Measurements from ENCODE around the gene GJD3.

Gene GJD3

DNA sequence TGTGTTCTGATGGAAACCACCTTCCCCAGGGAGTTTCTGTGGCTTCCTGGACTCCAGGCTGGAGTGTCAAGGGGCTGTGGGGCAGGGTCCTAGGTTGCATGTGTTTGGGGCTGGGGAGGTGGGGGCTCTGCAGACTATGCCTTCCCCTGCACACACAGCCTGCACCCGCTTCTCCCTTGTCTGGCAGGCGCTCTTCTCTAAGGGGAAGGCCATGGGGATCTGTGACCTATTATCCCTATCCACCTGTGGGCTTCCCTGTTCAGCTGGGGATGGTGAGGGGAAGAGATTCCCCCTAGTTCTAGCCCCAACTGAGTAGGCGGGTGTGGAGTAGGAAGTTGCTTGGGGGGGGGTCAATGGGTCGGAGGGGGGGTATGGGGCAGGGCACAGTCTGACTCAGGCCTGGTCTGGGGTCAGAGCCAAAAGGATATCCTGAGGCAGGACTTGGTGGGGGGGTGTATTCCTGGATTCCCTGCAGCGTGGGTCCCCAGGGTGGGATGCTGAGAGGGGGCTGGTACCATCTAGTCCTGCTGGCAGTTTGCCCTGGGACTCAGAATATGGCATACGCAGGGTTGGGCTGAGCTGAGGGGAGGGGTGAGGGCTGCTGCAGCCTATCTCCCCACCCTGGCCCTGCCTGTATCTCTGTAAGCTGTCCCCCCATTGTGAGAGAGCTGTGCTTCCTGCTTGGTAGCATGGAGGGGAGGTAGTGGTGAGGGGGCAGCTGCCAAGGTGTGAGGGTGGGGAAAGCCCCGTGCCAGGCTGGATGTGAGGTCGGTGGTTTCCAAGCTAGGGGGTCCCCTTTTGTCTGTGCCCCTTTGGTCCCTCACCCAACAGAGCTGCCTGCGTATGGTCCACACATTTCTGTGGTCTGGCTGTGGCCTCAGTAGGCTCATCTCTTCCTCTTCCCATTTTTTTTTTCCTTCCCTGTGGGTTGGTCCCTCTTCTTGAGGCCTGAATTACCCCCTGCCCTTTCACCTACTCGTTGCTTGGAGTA lies 40.9 kb downstream of the GJD3 start:
- no peak for DNase-seq (ENCODE audit: low read depth in 3 of 3)

GRCh38 chr17:40322358-40323315 lies 41.9 kb downstream of the GJD3 start:
- peak; percentile 62 to 76 (median 64) for DNase-seq (ENCODE audit: low read depth in 3 of 3)

DNA sequence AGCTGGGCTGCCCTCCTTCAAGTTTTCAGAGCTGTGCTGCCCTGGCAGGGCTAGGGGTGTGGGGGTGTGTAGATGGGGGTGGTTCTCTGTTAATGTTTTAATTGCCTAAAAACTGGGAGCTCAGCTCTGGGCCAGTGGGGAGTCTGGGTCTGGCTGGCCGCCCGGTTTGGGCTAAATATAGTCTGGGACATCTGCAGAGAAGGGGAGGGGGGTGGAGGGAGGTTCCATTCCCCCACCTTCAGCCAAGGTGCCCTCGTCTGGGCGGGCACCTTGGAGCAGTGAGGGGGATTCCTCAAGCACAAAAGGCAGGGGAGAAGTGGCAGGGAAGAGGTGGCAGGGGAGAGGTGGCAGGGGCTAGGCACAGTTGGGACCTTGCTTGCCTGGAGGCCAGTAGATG lies 42.6 kb downstream of the GJD3 start:
- DNase-seq (ENCODE audit: low read depth in 3 of 3) = no peak

DNA sequence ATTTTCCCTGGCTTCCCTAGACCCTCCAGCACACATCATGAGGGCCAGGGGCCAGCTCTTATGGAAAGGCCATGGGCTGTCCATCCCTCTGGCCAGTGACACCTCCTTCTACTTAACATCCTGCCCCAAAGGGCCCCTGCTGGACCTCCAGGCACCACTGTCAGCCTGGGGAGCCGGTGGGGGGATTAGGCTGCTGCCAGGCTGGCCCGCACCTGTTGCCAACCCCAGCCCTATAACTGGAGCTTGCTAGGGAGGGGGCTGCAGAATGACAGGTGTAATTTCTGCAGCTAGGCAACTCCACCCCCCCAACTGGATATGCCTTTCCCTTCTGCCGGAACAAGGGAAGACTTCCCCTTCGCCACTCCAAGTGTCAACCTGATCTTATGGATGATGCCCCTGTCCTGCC lies 43.0 kb downstream of the GJD3 start:
- DNase-seq (ENCODE audit: low read depth in 3 of 3) = no peak

GRCh38 chr17:40320756-40321523 lies 43.6 kb downstream of the GJD3 start:
- no peak for DNase-seq (ENCODE audit: low read depth in 3 of 3)

- DNase-seq (ENCODE audit: low read depth in 3 of 3) = no peak
Observed at GRCh38 chr17:40319651-40320540, 44.6 kb downstream of the GJD3 start.

DNA sequence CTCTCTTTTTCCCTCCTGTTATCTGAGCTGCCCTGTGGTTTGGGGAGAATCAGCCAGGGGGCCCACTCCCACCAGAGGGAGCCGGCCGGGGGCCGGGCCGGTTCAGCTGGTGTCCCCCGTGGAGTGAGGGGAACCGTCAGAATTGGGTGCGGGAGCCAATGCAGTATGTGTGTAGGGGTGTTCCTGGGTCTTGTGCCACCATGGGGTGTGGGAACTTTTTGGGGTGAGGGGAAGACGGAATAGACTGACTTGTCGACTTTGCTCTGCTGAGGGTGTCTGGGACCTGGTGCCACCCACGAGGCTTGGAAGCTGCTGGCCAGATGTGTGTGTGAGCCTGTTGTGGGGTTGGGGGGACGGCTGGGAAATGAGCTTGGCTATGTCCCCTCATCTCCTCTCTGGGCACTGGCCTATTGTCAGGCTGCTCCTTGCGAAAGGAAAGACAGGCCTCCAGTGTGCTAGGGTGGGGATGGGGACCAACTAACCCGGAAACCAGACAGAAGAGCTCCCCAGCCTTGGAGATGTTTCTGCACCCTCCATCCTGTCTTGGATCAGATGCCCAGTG lies 45.6 kb downstream of the GJD3 start:
- DNase-seq (ENCODE audit: low read depth in 3 of 3) = no peak

GRCh38 chr17:40317880-40318829 lies 46.4 kb downstream of the GJD3 start:
- peak; percentile 86 to 93 (median 89) for DNase-seq (ENCODE audit: low read depth in 3 of 3)

DNA sequence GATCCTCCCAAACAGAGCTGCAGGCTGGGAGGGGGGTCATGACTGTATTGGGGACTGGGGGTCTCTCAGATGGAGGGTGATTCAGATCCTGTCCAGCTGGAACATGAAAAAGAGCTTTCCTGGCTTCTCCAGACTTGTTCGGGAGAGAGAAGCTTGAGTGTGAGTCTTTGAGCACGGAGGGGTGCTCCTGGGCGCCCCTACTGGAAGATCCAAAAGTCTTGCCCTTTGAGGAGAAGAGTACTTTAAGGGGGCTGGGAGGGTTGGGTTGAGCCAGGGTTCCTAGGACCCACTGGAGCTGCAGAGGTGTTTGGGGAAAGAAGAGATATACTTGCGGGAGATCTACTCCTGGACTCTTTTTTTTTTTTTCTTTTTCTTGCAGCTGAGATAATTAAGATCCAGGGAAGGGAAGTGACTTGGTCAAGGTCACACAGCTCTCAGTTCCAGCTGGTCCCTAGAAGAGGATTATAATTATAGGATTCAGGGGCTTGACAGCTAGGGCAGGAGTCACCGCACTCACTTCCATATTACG lies 47.1 kb downstream of the GJD3 start:
- DNase-seq (ENCODE audit: low read depth in 3 of 3) = no peak

- DNase-seq (ENCODE audit: low read depth in 3 of 3) = no peak
Observed at GRCh38 chr17:40316571-40317344, 47.8 kb downstream of the GJD3 start.

- DNase-seq (ENCODE audit: low read depth in 3 of 3) = no peak
Observed at GRCh38 chr17:40315678-40316570, 48.6 kb downstream of the GJD3 start.

DNA sequence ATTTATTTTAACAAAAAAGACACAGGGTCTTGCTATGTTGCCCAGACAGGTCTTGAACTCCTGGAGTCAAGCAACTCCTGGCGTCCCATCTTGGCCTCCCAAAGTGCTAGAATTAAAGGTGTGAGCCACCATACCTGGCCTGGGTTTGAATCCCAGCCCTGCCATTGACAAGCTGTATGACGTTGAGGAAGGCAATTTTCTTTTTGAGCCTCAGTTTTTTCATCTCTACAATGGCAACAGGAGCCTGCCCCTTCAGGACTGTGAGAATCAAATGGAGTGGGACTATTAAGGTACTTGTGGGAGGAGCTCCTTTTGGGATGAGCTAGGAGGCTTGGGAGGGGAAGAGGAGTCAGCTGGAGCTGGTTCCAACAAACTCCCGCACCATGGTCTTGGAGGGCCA lies 49.3 kb downstream of the GJD3 start:
- DNase-seq (ENCODE audit: low read depth in 3 of 3) = no peak

DNA sequence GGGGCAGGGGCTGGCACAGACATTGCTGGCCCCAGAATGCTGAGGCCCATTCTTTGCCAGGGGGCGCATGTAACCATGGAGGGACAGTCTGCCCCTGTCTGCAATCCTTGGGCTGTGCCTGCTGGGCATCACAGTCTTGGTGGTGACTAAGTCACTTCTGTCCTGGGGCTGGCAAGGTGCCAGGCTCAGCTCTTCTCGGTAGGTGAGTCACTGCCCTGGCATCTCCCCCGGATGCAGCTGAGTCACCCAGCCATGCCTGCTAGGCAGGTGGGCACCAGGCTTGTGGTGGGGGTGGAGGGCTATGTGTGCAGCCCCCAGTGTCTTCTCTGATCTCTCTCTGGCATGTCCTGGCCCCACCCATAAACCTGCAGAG lies 50.0 kb downstream of the GJD3 start:
- DNase-seq (ENCODE audit: low read depth in 3 of 3) = peak; percentile 67 to 80 (median 74)

GRCh38 chr17:40313668-40314583 lies 50.6 kb downstream of the GJD3 start:
- DNase-seq (ENCODE audit: low read depth in 3 of 3) = no peak
